Smooth muscle cell of the brain vasculature (primary cell): Measurements from ENCODE around the gene PHYHIPL.

Experiments used
- DNase-seq: peaks from one replicate; pipeline ENCODE4 v3.0.0-alpha.2; 2012; ENCODE audit warnings: low read depth, low spot score

PHYHIPL gene

DNA sequence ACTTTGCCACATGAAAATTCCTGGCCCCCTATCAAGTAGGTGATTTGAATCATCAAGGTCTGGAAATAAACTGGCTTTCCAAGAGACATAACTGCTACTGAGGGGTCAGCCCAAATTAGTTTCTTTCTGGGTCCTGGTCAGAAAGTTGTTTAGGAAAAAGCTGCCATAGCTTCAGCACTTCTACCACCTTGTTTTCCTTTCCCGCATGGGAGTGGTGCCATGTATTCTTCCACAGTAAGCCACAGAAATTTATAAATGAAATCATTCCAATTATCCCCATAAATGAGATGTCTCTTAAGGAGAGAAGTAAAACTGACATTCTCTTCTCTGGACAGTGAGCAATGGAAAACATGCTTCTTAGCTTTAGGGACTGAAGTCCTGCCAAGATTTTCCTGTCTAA is 80.8 kb downstream of the PHYHIPL start:
- DNase-seq, result no peak

DNA sequence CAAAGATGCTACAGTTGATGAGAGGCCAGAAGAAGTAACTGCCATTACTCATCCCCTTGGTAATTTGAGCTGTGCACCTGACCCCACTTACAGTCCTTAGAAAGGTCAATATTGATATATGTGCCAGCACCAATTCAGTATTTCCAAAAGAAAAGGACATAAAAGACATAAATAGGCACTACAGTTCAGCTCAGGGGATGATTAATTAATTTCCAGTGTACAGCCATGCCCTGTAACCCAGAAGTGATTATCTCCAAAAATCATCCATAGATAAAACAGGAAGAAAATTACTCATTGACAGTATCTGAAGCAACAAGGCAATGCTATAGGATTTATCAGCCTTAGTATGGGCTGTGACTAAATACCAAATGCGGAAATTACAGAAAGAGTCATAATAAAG is 82.4 kb downstream of the PHYHIPL start:
- DNase-seq, result no peak

DNA sequence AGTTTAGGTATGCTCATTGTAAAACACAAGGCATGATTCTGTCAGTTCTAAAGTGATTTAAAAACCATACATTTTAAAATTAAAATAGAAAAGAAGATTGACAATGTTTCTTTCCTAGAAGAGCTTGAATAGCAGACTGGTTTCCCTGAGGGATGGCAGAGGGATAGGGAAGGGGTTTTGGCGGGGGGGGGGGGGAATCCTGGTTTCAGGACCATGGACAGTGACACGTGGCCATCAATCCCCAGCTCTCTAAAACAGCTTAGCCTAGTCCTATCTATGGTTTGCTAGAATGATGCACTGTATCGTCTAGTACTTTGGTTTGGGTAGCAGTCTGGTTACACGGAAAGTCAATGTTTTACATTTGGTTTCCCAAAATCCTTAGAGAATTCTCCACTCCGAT is 88.7 kb downstream of the PHYHIPL start:
- DNase-seq, result no peak

DNA sequence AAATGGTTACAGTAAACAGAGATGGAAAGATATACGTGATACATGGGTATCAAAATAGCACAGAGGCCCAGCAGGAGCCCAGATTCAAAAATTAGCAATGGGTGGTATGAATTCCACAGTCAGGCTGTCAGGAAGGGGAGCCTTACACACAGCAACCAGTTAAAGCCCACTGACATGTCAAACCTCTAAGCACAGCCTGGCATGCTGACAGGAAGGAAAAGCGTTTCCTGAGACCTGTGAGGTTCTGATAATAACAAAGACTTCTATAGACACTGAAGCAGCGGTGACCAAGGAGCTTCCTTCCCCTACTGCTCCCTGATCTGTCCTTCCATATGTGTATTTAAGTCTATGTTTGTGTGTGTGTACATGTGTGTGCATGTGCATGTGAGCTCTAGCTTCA is 89.9 kb downstream of the PHYHIPL start:
- DNase-seq, result no peak

DNA sequence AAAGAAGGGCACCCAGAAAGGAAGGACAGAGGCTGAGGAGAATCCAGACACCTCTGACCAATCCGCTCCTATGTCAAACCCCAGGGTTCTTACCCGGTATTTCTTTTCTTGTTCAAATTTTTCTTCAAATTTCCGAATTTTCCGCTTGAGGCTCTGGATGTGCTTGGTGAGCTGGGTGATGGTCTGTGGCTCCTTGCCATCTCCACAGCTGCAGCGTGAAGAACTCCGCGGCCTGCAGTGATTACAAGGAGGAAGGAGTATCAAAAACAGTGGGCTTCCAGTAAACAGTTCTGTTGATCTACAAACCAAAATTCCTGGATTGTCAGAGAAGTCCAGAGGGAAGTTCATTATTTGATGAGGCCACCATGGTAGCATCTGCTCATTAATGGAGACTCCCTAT is 92.0 kb downstream of the PHYHIPL start:
- DNase-seq, result no peak

DNA sequence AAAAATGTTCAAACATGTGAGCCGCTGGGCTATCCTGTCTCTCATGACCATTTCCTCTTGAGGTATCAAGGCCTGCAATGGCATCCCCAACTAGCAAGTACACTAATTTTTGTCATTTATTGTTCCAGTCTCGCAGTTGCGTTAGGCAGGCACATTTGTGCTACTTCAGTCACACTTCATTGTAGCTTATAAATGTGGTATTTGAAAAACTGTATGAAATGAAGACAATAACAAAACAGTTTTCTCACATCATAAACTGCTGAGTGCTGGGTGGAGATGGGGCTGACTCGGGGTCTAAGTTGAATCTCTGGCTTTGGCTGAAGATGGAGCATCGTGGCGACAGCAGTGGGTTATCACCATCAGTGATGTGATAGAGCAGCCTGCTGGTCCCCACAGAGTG is 93.2 kb downstream of the PHYHIPL start:
- no peak for DNase-seq

DNA sequence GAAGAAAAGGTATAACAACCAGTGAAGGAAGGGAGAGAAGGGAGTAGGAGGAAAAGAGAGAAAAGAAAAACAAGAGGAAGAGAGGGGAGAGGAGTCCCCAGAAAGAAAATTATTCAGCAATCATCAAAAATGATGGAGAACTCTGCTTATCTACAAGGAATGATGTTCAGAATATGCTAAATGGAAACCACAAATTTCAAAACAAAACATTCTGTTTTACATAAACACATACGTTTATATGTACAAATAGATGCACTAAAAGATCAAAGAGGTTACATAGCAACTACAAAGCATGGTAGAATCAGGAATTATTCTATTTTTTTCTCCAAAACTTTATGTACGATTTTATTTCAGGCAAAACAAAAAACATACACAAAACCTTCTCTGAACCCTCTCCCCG is 94.0 kb downstream of the PHYHIPL start:
- DNase-seq, result no peak

DNA sequence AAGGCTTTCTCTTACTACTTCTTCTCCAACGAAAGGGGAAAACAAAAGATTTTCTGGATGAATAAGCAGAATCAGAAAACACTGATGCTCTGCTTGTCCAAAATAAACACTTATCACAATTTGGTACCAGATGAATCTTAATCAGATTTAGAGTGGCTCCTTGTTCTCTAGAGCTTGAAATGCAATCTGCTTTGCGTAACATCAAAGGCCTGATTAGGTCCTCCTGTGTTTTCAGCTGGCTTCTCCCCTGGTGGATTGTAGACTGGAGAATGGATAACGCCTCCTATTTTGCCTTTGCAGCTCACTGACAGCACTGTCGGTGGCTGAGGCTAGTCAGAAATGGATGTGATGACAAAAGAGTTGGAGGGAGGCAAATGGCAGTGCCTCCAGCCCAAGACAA is 94.7 kb downstream of the PHYHIPL start:
- DNase-seq, result no peak

DNA sequence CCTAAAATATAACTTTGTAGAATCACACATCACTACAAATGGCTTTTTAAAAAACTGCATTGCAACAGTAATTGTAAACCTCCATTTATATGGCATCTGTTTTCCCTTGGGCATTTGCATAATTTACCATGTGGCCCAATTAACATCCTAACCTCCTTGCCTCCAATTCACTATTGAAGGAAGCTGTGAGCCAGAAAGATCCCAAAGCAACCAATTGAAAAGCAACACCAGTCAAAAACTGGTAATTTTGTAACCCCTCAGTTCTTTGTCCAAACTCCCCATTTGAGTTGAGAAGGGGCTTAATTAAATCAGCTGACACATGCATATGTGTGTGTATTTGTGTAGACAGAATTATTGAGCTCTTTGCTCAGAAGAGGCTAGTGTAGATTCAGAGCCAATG is 95.6 kb downstream of the PHYHIPL start:
- DNase-seq, result no peak

DNA sequence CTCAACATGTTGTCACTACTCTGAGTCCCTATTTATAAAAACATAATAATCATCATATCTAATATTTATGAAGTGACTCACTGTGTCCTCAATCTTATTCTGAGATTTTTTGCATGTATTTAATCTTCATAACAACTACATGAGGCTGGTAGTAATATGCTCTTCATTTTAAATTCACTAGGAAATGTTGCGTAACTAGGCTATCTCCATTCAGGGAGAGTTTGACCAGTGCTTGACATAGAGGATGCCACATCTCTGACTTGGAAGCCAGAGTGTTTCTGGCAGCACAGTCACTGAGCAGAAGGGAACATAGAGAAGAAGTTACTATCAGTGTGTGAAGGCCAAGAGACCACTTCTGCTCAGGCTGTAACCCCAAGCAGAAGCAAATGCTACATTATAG is 97.0 kb downstream of the PHYHIPL start:
- DNase-seq, result no peak

DNA sequence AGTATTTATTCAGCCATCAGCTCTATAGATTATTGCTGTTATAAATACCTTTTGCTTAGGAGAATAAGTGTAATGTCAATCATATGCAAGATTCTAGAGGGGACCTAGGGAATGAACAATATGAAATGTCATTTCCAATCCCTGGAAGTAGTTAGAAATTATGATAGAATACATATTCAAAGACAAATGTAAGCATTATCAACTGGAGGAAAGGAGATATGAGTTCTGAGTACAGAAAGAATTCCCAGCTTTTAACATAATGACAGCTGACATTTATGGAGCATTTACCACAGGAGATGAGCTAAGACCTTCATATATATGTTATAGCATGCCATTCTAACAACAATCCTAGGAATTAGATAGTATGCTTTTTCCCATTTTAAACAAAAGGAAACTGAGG is 99.7 kb downstream of the PHYHIPL start:
- no peak for DNase-seq

DNA sequence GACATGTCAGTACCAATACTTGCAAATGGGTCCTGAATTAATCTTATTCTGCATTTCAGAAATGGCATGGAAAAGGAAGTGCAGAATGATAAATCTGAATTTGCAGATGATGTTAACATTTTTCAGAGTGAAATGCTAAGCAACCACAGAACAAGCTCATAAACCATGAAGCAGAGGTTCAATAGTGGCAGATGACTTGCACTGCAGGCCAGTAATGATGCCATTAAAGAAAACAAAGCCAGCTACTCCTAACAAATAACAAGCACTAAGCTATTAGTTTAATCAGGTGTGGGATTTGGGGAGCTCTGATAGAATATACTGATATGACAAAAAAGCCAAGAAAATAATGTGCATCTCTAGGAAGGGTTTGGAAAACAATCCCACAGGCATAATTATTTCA is 100.5 kb downstream of the PHYHIPL start:
- no peak for DNase-seq

DNA sequence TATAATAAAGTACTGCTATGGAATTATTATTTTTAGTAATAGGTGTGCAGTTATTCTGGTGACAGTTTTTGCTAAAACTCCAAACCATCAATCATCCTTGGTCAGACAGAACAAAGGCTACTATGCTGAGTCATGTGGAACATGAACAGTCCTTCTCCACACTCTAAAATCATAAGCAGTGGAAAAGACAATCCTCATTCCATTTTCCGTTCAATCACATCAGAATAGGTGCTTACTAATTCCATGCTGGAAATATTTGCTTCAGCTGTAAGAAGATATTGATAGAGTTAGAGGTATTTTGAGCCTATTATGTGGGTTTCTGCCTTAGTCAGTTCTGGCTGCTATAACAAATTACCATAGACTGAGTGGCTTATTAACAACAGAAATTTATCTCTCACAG is 103.0 kb downstream of the PHYHIPL start:
- DNase-seq, result no peak

DNA sequence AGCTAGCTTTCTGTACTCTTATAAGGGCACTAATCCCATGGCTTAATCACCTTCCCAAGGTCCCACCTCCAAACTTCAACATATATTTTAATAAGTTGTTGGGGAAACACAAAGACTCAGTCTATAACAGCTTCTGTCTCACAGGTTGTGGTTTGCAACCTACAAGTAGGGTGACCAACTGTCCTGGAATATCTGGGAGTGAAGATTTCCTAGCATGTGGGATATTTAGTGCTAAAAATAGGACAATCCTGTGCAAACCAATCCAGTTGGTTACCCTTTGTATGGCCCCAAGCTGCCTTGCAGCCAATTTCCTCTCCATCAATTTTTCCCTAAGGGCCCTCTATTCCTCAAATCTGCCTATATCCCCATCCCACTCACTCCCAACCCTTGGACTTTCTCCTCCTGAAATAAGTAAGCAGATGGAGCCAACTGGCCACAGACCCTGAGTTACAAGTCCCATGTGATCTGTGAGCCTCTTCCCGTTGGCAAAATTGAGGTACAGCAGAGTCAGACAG is 103.6 kb downstream of the PHYHIPL start:
- no peak for DNase-seq

DNA sequence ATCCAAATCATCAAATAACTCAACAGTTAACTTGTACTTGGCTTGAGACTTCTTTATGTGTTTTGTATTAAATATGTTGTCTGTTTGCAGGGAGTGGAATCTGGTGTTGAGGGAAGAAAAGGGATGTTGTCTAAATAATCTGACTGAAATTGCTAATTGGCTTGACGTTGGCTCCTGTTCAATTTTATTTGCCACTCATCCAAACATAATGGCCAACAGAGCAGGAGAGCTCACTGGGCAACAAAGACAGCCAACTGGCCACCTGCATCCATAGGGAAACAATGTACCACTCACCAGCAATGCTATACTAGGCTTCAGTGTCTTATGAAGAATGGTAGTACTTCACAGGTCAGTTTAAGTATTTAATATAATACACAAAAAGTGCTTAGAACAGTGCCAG is 105.4 kb downstream of the PHYHIPL start:
- no peak for DNase-seq

DNA sequence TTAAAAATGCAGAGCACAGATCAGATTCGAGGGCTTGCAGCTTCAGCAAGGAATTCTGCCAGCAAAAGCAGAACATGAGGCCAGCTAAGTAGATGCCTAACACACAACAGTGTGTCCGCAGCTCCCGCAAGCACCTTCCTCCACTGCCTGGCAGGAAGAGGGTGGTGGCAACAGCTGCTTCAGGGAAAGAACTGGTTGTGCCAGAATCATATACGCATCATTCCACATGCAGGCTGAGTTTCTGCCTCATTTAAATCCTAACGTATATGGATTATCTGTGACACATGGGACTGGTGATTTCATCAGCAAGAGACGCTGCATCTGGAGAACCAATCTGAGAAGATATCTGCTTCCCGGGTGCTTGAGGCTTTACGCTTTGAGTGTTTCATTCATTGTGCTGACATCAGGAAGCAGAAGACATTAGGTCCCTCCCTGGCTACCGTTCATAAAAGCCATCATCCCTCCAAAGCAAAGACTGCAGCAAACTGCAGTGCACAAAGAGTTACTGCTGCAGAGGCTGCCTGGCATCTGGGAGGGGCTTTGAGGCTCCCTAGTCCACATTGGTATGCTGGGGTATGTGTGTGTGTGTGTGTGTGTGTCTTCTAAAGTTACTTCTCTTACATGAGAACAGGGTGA is 107.1 kb downstream of the PHYHIPL start:
- no peak for DNase-seq

DNA sequence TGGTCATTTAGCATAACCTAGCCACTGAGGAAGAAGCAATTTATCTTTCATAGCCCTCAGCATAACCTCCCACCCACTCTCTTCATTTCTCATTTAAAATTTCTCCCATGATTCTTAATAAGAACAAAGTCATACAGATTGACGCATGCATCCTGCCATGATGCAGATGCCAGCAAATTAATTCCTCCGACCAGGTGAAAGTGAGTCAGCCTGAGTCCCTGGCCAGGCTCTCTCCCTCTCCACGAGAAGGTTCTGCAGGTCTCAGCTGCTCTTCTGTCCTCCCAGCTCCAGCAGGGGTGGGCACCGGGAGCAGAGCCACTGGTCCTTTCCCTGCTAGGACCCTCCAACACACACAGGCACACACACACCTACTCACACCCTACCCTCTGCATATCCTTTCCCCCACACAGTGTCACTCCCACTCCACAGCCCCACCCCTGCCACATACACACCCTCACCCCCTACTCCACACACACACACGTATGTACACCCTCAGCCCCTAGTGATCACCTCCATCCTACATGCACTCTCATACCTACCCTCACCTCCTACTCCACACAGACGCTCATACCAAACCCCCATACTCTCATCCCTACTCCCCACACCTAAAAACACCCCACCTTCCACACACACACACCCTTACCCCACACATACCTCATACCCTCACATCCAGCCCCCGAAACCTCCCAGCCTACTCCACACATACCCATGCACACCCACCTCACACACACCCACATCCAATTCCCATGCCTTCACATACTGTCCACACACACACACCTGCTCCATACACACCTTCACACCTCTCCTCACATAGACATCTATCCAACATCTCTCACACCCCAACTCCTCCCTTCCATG is 107.9 kb downstream of the PHYHIPL start:
- no peak for DNase-seq

DNA sequence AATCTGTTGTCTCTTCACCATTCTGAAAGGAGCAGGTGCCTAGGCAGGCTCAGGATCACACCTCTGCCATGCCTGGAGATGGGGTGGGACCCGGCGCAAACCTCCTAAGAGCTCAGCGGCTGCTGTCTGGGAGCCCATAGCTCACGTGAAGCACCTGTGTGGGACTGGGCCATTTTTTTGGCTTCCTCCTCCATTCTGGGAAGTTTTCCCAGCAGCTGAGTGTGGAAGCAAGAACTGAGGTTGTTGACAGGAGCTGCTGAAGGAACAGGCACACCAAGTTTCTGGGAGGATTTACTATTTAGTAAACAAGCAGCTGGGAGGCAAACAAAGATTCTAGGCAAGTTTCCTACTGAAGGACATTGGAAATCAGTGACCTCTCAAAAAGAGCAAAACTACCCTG is 108.6 kb downstream of the PHYHIPL start:
- no peak for DNase-seq

DNA sequence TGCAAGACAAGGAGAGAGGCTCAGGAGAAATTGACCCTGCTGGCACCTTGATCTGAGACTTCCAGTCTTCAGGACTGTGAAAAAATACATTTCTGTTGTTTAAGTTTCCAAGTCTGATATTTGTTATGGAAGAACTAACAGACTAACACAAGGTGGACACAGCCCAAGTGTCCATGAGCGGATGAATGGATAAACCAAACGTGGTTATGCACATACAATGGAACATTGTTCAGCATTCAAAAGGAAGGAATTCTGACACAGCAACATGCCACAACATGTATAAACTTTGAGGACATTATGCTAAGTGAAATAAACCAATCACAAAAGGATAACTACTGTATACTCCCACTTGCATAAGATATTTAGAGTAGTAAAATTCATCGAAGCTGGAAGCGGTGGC is 109.4 kb downstream of the PHYHIPL start:
- DNase-seq, result no peak

DNA sequence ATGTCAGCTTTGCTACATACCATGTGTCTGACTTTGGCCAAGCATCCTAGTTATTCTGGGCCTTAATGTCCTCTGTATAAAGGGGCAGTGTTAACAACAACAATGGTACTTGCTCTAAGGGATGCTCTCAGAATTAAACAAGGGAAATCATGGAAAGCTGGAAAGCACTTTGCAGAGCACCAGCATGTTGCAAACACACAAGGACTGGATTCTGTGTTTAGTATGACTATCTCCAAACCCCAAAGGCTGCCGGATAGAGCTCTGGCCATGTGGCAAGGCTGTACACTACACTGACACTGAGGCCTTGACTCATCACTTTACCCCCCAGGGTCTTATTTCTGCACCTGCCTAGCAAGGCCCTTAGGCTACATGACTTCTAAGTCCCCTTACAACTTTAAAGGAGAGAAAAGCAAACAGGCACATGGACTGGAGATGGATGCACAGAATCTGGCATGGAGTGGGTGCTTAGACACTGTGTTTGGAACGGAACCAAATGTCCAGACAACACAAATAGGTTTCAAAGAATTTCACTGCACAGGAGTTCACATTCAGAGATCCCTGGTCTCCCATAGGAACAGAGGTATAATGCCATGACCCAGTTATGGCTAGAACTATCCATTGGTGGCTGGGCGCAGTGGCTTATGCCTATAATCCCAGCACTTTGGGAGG is 111.3 kb downstream of the PHYHIPL start:
- no peak for DNase-seq

DNA sequence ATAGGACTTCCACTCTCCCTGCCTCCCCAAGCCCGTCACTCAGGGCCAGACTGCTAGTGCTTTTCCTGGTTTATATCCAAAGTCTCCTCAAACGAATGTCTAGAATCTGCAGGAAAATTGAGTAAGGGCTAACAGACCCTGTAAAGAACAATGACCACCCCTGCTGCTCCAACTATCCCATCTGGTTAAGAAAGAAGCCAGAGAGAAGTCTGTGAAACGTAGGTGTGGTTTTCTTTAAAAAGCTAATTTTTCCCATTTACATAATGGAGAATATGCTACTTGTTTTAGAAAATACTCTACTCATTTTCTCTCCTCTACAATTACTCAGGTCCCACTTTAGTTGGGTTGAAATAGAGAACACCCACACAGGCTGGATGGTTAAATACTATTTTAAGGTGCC is 113.4 kb downstream of the PHYHIPL start:
- DNase-seq, result no peak

DNA sequence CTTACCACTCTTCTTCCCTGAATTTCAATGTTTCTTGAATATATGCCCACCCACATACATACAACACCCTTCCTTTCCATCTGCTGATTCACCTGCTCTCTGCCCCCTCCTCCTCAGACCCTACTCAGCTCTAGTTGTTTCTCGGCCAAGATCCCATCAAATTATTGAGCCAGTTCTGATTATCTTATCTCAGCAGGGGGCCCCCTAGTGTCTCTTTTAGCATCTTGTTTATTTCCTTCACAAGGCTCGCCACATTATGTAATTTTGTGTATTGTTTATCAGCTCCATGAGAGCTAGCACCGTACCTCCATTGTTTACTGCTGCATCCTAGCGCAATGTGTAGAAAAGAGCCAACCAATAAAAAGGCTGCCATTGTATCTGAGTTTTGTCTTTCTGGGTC is 114.0 kb downstream of the PHYHIPL start:
- no peak for DNase-seq
